Smooth muscle cell (in vitro differentiated cells): ENCODE results near the gene GABRR3. TPM values are rescaled to one million over a fixed set of nuclear protein-coding genes. Genes with fewer than 3 reads are reported as not detected.

Experiments
- DNase-seq: peaks from one replicate; lab custom pipeline; 2025; ENCODE audit not compliant: unreplicated experiment; lab: John Stamatoyannopoulos, UW
- H2AFZ ChIP-seq: fragments of 200-600 bp; sonication (generic); 2 replicates; pipeline ENCODE4 v1.6.0; 2016; ENCODE audit warnings: antibody characterized with exemption, low read depth, mild to moderate bottlenecking
- H3F3A ChIP-seq: fragments of 200-600 bp; sonication (generic); 2 replicates; pipeline ENCODE4 v1.6.0; 2017; ENCODE audit warnings: antibody characterized with exemption, low read depth
- H3K27ac ChIP-seq: fragments of 200-600 bp; sonication (generic); 2 replicates; pipeline ENCODE4 v1.5.1; 2016; ENCODE audit warnings: low read depth, mild to moderate bottlenecking
- H3K27me3 ChIP-seq: fragments of 200-600 bp; sonication (generic); 2 replicates; pipeline ENCODE4 v1.6.1; 2016; ENCODE audit warnings: low read depth, mild to moderate bottlenecking
- H3K36me3 ChIP-seq: fragments of 200-600 bp; sonication (generic); 2 replicates; pipeline ENCODE4 v1.5.1; 2016; ENCODE audit warnings: low read depth
- H3K4me1 ChIP-seq: fragments of 200-600 bp; sonication (generic); 2 replicates; pipeline ENCODE4 v1.5.1; 2016; ENCODE audit warnings: low read depth
- H3K4me2 ChIP-seq: fragments of 200-600 bp; sonication (generic); 2 replicates; pipeline ENCODE4 v1.6.0; 2016; ENCODE audit warnings: mild to moderate bottlenecking
- H3K4me3 ChIP-seq: fragments of 200-600 bp; sonication (generic); 2 replicates; pipeline ENCODE4 v1.5.1; 2016; ENCODE audit warnings: mild to moderate bottlenecking
- H3K79me2 ChIP-seq: fragments of 200-600 bp; sonication (generic); 2 replicates; pipeline ENCODE4 v1.6.0; 2016; ENCODE audit warnings: low read depth, mild to moderate bottlenecking
- H3K9ac ChIP-seq: fragments of 200-600 bp; sonication (generic); 2 replicates; pipeline ENCODE4 v1.6.0; 2016; ENCODE audit warnings: low read depth
- H3K9me3 ChIP-seq: fragments of 200-600 bp; sonication (generic); replicated peaks from 2 replicates; pipeline ENCODE4 v1.5.1; 2016; ENCODE audit warnings: low read depth
- H4K20me1 ChIP-seq: fragments of 200-600 bp; sonication (generic); 2 replicates; pipeline ENCODE4 v1.6.0; 2016; ENCODE audit warnings: low read depth
- WGBS: methylation state at CpG from one replicate; pipeline ENCODE4 v1.1.7; 2016; ENCODE audit warnings: low lambda C conversion rate; 5-methylcytosine and 5-hydroxymethylcytosine counted together
- polyA plus RNA-seq: library from polyadenylated mRNA; unstranded; fragments of >200 nt; fragmentation: Nextera tagmentation; extraction: Ambion mirVana; gene quantifications from 2 replicates; pipeline ENCODE4 v1.2.1, GENCODE V29; 2016
- total RNA-seq: library from RNA; depleted of rRNA; stranded (reverse); fragments of >200 nt; gene quantifications from 2 replicates; pipeline ENCODE4 v1.2.3, GENCODE V29; 2014
- TF ChIP-seq, protein P1 (sequence below): fragments of 200-600 bp; sonication (generic); IDR thresholded peaks from 2 replicates; pipeline ENCODE4 v1.5.1; 2017; ENCODE audit warnings: borderline replicate concordance, mild to moderate bottlenecking, antibody characterized with exemption; ENCODE audit not compliant: insufficient read depth, poor library complexity, severe bottlenecking

The GABRR3 gene
- total and polyA plus RNA-seq, 2 experiments from 2014 or later, result not detected

DNA sequence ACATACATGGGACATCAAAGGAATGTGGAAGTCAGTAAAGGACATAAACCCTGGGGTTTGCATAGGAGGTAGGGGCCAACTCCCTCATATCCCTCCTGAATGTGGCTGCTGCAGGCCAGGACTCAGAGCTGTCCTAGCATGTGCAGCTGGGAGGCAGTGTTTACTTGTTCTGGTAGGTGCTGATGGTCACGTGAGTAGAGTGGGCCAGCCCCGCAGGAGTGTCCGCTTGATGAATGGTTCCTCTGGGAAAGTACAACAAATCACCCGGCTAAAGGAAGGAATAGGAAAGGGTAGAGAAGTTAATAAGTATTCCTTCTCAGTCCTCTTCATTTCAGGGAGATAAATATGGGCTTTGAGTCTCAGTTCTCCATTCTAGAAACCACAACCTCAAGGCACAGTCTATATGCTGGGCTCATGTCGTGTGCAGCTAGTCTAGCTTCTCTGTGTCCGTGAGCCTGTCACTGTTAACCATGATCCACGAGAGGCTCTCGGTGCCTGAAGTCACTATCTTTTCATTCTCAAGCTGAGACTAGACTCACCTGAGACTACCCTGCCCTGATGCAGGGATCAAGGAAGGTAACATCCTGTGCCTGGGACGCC lies 80.8 kb downstream of the GABRR3 start:
- TF ChIP-seq, protein P1, sequence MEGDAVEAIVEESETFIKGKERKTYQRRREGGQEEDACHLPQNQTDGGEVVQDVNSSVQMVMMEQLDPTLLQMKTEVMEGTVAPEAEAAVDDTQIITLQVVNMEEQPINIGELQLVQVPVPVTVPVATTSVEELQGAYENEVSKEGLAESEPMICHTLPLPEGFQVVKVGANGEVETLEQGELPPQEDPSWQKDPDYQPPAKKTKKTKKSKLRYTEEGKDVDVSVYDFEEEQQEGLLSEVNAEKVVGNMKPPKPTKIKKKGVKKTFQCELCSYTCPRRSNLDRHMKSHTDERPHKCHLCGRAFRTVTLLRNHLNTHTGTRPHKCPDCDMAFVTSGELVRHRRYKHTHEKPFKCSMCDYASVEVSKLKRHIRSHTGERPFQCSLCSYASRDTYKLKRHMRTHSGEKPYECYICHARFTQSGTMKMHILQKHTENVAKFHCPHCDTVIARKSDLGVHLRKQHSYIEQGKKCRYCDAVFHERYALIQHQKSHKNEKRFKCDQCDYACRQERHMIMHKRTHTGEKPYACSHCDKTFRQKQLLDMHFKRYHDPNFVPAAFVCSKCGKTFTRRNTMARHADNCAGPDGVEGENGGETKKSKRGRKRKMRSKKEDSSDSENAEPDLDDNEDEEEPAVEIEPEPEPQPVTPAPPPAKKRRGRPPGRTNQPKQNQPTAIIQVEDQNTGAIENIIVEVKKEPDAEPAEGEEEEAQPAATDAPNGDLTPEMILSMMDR, result no peak
- no peak for DNase-seq
- WGBS, result 94% methylated on average over 9 of the region's 9 CpGs

DNA sequence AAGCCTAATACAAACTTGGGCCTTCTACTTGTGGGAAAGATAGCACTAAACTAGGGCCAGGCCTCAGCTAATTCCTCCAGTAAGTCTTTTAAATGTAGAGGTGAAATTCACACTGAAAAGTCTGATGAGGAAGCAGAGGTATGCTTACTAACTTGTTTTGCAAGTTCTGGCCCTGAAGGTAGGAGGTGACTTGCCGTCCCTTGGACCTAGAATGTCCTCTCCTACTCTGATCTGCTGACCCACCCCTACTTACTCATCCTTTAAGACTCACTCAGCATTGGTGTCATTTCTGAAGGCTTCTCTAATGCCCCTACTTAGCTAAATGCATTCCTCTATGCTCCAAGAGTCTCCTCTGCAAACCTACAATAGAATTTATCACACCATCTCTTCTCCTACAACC lies 82.2 kb downstream of the GABRR3 start:
- no peak for DNase-seq
- Histone ChIP-seq H3K4me2 (no peak overlapping the region), H3K4me1 (no peaks in the 10 kb centered on the region), H4K20me1 (no peaks in the 10 kb centered on the region), H3K4me3 (no peak overlapping the region), H3K27me3 (no peaks in the 10 kb centered on the region), H3F3A (no peaks in the 10 kb centered on the region), H3K9me3 (no peaks in the 10 kb centered on the region), H3K27ac (peak overlapping the region; percentile 74), H3K36me3 (no peaks in the 10 kb centered on the region), H3K9ac (no peak overlapping the region), H3K79me2 (no peaks in the 10 kb centered on the region), H2AFZ (no peak overlapping the region)
- TF ChIP-seq, protein P1, result no peak
- 68% methylated on average over 1 of the region's 1 CpG for WGBS

More for the DNA sequence above, 80.8 kb downstream of the GABRR3 start:
- no peaks in the 10 kb centered on the region for H3K36me3 ChIP-seq
- H3K4me3 ChIP-seq, result no peak overlapping the region
- no peak overlapping the region for H2AFZ ChIP-seq
- no peak overlapping the region for H3K27ac ChIP-seq
- no peak overlapping the region for H3K4me2 ChIP-seq
- H3F3A ChIP-seq, result no peaks in the 10 kb centered on the region
- no peaks in the 10 kb centered on the region for H3K4me1 ChIP-seq
- no peak overlapping the region for H3K9ac ChIP-seq
- no peaks in the 10 kb centered on the region for H3K9me3 ChIP-seq
- H3K79me2 ChIP-seq, result no peaks in the 10 kb centered on the region
- H4K20me1 ChIP-seq, result no peaks in the 10 kb centered on the region
- H3K27me3 ChIP-seq, result no peaks in the 10 kb centered on the region

DNA sequence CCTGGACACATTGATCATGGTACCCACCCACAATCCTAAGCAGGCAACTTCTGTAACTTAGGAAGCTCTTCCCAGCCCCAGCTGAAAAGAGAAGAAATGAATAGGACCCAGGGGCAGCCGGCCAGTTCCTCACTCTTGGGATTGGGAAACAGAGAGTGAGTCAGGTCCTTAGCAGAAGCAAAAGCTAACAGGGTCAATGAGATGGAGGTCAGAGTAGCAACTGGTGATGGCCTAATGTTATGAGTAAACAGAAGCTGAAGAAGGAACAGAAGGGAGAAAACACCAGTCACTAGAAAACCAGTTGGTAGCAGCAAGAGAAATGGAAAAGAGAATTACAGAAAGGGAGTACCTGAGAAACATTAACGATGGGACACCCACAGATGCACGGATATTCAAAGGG lies 82.8 kb downstream of the GABRR3 start:
- DNase-seq, result no peak
- Histone ChIP-seq H3K9ac (no peak overlapping the region), H2AFZ (no peak overlapping the region), H4K20me1 (no peaks in the 10 kb centered on the region), H3K27me3 (no peaks in the 10 kb centered on the region), H3K4me2 (no peak overlapping the region), H3K79me2 (no peaks in the 10 kb centered on the region), H3K36me3 (no peaks in the 10 kb centered on the region), H3K27ac (peak overlapping the region; percentile 74), H3K4me1 (no peaks in the 10 kb centered on the region), H3K4me3 (no peak overlapping the region), H3F3A (no peaks in the 10 kb centered on the region), H3K9me3 (no peaks in the 10 kb centered on the region)
- 93% methylated on average over 3 of the region's 3 CpGs for WGBS
- TF ChIP-seq, protein P1, result no peak

DNA sequence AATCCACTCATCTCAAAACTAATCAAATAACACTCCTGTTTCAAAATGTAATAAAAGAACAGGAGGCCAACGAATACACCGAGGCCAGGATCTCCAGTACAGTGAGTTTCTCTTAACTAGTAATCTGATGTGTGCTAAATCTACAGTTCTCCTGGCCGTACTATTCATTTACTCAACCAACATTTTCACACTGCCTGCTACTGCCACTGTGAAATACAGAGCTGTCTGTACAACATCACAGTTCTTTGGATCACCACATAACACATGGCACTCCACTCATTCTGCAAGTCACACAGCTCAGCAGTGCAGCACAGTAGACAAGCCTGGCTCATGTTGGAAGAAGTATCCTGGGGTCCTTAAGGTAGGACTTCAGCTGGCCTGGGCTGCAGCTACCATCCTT lies 84.8 kb downstream of the GABRR3 start:
- 100% methylated on average over 3 of the region's 3 CpGs for WGBS
- no peaks in the 10 kb centered on the region for H3F3A ChIP-seq
- DNase-seq, result no peak
- H3K9ac ChIP-seq, result no peak overlapping the region
- H3K4me1 ChIP-seq, result no peaks in the 10 kb centered on the region
- H3K27ac ChIP-seq, result no peak overlapping the region
- TF ChIP-seq, protein P1, result no peak
- no peaks in the 10 kb centered on the region for H4K20me1 ChIP-seq
- H3K4me2 ChIP-seq, result no peak overlapping the region
- H3K36me3 ChIP-seq, result no peaks in the 10 kb centered on the region
- H3K27me3 ChIP-seq, result no peaks in the 10 kb centered on the region
- H2AFZ ChIP-seq, result no peak overlapping the region
- H3K4me3 ChIP-seq, result no peak overlapping the region
- no peaks in the 10 kb centered on the region for H3K79me2 ChIP-seq
- no peaks in the 10 kb centered on the region for H3K9me3 ChIP-seq
